HTERT RPE-1 (cell line): ENCODE results near the gene YAE1.

Experiments used
- in situ Hi-C: fragments of 300-500 bp; cut with MboI; formaldehyde crosslinking; loops from 4 replicates; pipeline ENCODE4 v1.14.3; 2020; ENCODE audit warnings: low sequenced_read_pairs

YAE1 gene

GRCh38 chr7:39606352-39606751 lies 40.1 kb downstream of the YAE1 start:
- in situ Hi-C loops = no loop called here

GRCh38 chr7:39606941-39607340 lies 40.7 kb downstream of the YAE1 start:
- in situ Hi-C loops = no loop called here

- in situ Hi-C loops = no loop called here
Observed at GRCh38 chr7:39607865-39608264, 41.7 kb downstream of the YAE1 start.

GRCh38 chr7:39608278-39608677 lies 42.1 kb downstream of the YAE1 start:
- in situ Hi-C loops = no loop called here

GRCh38 chr7:39609113-39609934 lies 43.1 kb downstream of the YAE1 start:
- in situ Hi-C loops = no loop called here

- in situ Hi-C loops = no loop called here
Observed at GRCh38 chr7:39609935-39610263, 43.7 kb downstream of the YAE1 start.

GRCh38 chr7:39613577-39613976 lies 47.4 kb downstream of the YAE1 start:
- in situ Hi-C loops = no loop called here

- in situ Hi-C loops = no loop called here
Observed at GRCh38 chr7:39614299-39614698, 48.1 kb downstream of the YAE1 start.

GRCh38 chr7:39615350-39615975 lies 49.3 kb downstream of the YAE1 start:
- in situ Hi-C loops = no loop called here

- in situ Hi-C loops = no loop called here
Observed at GRCh38 chr7:39616138-39616537, 49.9 kb downstream of the YAE1 start.

- in situ Hi-C loops = no loop called here
Observed at GRCh38 chr7:39617005-39617404, 50.8 kb downstream of the YAE1 start.

- in situ Hi-C loops = no loop called here
Observed at GRCh38 chr7:39618868-39619267, 52.7 kb downstream of the YAE1 start.

- in situ Hi-C loops = no loop called here
Observed at GRCh38 chr7:39620486-39620885, 54.3 kb downstream of the YAE1 start.

- in situ Hi-C loops = no loop called here
Observed at GRCh38 chr7:39621261-39621660, 55.1 kb downstream of the YAE1 start.

GRCh38 chr7:39621784-39622411 lies 55.7 kb downstream of the YAE1 start:
- in situ Hi-C loops = no loop called here
